ENCODE data around the gene NIN.

The NIN gene

DNA sequence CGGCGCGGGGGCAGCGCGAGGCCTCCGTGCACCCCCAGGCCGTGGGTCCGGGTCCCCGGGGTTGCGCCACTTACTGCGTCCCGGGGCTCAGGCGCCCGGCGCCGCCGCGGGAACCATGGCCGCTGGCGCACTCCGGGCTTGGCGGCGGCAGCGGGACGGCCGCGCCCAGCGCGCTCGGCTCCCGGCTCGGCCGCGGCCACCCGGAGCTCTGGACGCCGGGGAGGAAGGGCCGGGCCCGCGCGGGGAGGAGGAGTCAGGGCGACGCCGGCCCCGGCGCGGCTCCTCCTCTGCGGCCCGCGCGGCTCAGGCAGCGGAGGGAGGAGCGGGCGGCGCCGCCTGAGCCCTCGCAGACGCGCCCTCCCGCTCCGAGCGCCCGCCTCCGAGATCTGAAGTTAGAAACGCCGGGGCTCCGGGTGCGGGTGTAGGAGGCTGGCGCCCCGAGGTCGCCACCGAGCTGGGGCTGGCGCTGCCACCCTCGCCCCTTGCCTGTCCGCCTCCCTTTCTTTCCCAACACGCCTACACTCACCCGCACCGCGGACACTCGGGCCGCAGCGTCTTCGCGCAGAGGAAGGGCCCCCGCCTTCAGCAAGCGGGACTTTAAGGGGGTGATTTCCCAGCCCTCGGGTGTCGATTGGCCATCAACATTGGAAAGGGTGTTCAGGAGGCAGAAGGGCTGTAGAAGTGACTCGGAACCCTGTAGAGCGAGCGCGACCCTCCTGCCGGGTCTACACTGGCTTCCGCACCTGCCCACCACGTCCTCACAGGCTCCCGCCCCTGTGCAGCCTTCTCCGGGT is at the start of gene NIN:
NIN (minus strand) TSS at position 231 of the 794 bp plus-strand sequence. CDS start 9,106 bp downstream, outside the sequence.
- DNase-seq, result peak; percentile 80

DNA sequence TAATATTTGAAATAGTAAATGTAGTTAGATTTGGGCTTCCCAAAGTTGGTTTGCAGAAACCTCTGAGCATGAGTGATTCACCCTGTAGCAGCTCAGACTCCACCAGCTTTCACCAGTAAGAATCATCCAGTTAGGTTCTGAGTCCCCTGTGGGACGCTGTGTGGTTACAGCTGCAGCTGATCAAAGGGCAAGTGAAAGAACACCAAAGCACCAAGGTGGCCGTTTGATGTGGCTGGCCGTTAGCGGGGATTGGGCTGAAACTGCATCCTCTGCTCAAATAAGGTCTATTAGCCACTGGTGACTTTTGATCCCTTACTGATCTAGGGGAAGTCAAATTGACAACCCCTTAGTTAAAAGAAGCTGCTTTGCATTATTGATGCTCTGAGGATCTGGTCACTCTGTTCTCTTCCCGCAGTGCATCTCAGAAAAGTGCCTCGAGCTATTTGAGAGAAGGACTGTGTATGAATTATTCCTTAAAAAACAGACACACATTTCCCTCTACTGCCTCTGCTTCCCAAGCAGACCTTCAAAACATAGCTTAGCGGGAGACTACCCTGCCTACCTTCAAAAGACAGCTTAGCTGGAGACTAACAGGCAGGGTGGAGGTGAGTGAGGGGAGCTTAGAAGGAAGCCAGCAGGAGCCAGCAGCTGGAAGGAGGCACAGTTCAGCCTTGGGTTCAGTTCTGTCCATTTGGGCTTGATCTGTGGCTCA is 44.6 kb upstream of the NIN start:
- no peak for DNase-seq

DNA sequence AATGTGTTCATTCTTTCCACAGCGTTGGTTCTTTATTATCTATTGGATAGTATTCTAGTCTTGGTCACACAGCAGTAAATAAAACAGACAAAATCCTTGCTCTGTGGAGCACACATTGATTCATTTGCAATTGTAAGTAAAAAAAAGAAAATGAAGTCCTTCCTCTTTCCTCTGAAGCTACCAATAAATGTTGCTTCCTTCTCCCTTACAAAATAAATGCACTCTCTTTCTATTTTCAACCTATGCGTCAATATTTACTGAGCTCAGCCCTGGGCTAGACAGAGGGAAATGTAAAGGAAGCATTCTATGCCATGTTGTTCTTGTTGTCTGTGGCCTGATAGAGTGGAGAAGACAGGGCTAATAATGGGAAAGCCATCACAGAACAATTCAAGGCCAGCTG is 43.8 kb upstream of the NIN start:
- no peak for DNase-seq

DNA sequence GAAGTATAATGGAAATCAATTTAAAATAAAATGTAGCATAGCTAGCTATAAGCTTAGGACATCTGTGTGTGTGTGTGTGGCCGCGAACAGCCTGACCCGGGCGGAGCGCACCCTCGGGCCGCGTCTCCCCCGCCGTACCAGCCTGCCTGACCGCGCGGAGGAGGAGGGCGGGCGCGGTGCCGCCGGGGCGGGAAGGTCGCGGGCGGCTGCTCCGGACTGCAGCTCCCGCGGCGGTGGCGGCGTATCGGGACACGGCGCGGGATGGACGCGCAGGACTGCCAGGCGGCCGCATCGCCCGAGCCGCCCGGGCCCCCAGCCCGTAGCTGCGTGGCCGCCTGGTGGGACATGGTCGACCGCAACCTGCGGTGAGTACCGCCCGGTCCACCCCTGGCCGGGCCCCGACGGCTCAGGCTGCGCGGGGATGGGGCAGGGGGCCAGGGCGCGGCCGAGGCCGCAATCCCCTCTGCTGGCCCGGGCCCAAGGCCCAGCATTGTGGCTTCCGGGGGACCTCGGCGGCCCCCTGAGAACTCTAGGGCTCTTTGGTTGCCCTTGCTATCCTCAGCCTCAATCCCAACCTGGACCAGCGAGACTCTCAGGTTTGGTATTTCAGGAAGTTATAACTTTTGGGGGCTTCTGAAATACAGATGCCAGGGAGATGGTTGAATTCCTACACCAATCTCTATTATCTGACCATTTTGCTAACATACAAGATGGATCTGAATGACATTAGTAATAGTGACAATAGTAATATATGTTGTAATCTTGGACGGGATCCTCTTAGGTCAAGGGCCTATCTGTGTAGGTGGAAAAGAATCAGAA is 41.2 kb upstream of the NIN start, which contains the start of gene ABHD12B:
ABHD12B (plus strand) TSS at position 140 of the 819 bp plus-strand sequence; CDS start at position 262, 122 bp downstream.
- no peak for DNase-seq

GRCh38 chr14:50871228-50871627 is 40.3 kb upstream of the NIN start:
- DNase-seq, result no peak

- DNase-seq, result no peak
Measured at GRCh38 chr14:50865391-50866076, 34.6 kb upstream of the NIN start.

- DNase-seq, result no peak
Measured at GRCh38 chr14:50864946-50865345, 34.0 kb upstream of the NIN start.

DNA sequence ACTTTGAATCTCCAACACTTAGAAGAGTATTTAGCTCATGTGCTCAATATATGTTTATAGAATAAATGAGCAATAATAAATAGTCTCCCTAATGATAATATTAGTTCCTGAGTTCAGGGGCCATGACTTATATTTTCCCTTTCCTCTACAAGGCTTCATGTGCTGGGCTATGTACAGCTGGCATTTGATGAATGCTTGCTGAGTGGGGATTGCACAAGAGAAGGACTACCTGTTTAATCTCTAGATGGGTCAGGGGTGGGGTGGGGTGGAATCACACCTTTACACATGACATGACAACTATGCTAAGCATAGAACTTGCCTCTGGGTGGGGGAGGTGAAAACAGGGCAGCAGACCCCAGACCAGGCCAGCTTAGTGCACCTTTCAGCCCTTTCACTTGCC is 33.3 kb upstream of the NIN start:
- DNase-seq, result no peak

DNA sequence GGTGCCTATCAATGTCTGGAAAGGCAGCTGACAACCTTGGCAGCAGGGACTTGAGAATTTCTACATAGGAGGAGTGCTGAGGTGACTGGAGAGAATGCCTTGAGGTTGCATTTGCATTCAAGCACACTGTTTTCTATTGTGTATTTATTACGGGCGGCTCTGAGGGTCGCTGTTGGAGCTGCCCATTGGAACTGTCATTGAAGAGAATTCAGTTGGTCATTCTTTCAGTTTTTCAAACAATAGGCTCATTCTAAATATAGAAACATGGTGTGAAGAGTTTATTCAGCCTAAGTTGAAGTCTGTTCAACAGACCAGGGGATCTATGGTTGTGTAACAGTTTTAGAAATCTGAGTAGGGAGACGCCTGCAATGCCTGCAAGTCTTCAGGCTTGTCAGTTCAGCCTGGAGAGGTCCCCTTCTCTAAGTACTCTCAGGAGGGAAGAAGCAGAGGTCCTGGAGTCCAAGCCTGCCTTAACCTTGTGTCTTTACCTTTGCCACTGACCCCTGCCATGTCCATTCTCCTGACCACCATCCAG is 31.1 kb upstream of the NIN start:
- DNase-seq, result no peak

DNA sequence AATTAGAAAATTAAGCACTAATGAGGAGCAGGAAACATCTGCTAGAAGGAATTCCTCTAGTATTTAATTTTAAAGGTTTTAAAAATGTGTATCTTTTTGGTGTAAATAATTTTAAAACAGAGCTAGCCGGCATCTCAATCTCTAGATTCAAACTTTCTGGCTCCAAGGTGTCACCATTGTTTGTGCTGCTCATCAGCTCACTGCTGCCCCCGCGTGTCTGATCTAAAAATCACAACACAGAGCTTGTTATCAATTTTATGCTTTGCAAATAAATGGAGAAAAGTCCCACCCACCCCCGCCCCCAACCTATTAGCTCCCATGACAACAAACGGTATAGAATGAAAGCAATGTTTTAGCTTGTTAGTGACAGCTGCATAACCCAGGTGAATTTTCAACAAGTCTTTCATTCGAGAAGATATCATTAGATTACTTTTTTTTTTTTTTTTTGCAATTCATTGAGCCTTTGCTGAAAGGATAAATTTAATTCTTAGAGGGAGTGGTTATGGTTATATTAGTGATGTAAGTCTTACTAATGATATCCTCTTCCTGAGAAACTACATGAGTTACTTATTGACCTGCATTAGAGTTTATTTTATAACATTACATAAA is 29.6 kb upstream of the NIN start:
- DNase-seq, result peak; percentile 90

DNA sequence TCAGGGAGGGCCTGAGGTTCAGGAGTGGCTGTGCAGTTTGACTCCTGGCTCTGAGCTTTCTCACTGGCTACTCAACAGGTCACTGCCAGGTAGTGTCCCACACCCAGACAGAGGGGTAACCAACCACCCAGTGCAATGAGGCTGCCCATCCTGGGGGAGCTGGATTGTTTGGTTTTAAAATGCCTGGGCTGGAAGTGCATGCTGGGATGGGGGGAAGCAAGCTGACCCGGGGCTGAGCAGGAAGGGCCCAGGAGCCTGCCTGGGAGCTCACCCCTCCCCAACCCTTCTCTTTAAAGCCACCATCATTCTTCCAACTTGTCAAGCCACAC is 28.3 kb upstream of the NIN start:
- DNase-seq, result no peak

GRCh38 chr14:50856660-50857059 is 25.7 kb upstream of the NIN start:
- no peak for DNase-seq

GRCh38 chr14:50855558-50855957 is 24.6 kb upstream of the NIN start:
- DNase-seq, result no peak

GRCh38 chr14:50854521-50854920 is 23.6 kb upstream of the NIN start:
- DNase-seq, result no peak

GRCh38 chr14:50853891-50854290 is 22.9 kb upstream of the NIN start:
- DNase-seq, result no peak

- no peak for DNase-seq
Measured at GRCh38 chr14:50846226-50846880, 15.4 kb upstream of the NIN start.

DNA sequence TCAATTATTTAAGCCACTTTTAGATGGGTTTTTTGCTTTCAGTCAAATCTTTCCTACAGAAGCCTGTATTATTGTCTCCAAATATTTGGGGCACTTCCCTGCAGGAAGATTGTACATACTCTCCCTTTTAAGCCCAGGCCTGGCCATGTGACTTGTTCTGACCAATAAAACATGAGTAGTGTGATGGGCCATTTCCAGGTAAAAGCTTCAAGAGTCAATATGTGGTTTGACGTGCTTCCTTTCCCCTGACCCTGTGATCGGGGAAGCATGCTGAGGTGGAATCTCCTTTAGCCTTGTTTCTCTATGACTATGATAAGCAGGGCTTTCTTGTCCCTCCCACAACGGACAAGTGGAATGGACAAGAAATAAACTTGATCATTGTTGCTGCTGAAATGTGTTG is 14.2 kb upstream of the NIN start:
- DNase-seq, result no peak

DNA sequence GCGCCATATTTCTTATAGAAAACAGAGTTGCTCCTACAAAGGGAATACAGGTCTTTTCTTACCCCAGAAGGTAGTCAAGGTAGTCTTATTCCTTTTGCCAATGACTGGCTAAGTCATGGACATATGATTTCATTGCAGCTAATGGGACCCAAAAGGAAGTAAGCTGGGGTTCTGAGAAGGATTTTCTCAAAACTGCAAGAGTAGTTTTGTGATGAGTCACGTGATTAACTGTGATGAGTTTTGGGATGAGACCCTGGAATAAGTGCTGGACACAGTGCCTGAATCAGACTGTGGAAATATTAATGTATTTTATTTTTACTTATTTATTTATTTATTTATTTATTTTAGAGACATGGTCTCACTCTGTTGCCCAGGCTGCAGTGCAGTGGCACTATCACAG is 13.4 kb upstream of the NIN start:
- no peak for DNase-seq

DNA sequence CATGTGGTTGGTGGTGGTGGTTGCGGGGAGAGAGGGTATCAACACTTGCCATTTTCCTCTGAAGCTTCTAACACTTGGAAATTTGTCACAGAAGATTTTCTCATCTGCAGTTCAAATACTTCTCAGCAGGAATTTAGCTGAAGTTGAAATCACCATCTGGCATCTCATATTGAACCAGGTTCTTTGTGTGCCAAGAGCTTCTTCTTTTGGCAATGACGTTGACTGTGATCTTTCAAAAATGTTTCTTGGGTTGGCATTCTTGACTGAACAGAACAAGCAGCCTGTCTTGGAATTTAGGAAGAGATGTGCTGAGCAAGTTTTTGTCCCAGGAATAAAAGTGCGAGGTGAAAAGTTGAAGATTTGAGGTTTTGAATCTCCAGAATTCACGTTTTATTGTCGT is 8.7 kb upstream of the NIN start:
- DNase-seq, result peak; percentile 5

- DNase-seq, result no peak
Measured at GRCh38 chr14:50839048-50839447, 8.1 kb upstream of the NIN start.

GRCh38 chr14:50837850-50838470 is 7.0 kb upstream of the NIN start:
- no peak for DNase-seq

Data from NCI-H2171 treated with DMSO at 0.1 percent for 48 hours (cell line).